Activated naive CD4-positive, alpha-beta T cell (primary cell): ENCODE data around the gene AP4M1.
A peak's percentile ranks its signal among the peaks of the same experiment; 100 is the strongest.

Experiments
- DNase-seq, 4 experiments: peaks; one replicate each; lab custom pipeline; 2025; lab: John Stamatoyannopoulos, UW

AP4M1 gene, protein sequence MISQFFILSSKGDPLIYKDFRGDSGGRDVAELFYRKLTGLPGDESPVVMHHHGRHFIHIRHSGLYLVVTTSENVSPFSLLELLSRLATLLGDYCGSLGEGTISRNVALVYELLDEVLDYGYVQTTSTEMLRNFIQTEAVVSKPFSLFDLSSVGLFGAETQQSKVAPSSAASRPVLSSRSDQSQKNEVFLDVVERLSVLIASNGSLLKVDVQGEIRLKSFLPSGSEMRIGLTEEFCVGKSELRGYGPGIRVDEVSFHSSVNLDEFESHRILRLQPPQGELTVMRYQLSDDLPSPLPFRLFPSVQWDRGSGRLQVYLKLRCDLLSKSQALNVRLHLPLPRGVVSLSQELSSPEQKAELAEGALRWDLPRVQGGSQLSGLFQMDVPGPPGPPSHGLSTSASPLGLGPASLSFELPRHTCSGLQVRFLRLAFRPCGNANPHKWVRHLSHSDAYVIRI

DNA sequence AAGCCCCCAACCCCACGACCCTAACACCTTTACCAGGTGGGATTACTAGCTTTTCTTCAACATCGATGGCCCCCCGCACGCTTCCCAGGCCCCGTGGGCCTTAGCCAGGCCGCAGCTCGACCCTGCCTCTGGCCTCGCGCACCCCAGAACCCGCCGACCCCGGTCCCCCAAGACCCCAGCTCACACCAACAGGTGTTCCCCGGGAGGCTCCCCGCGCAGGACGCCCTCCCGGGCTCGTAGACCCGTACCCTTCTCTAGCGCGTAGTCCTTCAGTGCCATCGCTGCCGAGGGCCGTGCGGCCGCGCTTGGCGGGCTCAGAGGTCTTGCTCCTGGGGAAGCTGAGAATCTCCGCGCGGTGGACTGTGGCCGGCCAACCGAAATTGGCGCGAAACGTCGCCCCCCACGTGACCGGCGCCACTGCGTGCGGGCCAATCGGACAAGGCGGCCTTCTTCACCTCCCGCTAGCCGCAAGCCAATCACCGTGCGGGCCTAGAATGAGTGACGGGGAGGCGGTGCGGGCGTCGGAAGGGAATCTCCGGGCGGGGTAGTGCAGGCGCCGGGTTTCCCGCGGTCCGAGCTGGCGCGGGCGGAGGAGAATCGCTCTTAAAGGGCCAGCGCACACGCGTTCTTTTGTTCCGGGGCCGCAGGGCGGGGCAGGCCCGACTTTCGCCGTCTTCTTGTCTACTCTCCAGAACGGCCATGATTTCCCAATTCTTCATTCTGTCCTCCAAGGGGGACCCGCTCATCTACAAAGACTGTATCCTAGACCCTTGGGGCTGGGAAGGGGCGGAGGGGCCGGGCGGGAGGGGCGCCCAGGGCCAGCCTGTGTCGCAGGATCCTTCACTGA, at the start of gene AP4M1, which contains the start of gene MCM7:
Gene AP4M1, plus strand, starts transcription at position 628 of the 847 bp plus-strand sequence. Its CDS starts 72 bp downstream, at position 700.
Gene MCM7, minus strand, starts transcription at position 382 of the 847 bp plus-strand sequence. Its CDS starts 103 bp downstream, at position 279.
- DNase-seq, result peak; percentile 84 to 93 (median 90)

DNA sequence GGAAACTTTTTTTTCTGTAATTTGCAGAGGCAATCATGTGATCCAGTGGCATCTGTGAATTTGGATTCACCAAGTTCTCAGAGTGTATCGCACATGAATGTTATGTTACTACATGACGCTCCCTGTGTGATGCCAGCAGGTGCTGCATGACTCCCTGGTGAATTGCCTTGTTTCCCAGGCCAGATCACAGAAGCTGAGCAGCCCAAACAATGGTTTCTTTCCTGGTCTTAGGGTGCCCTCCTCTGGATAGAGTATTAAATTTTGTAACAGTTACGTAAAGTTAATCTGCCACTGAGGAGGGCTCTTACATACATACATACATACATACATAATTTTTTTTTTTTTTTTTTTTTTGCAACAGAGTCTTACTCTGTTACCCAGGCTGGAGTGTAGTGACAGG, 48.2 kb upstream of the AP4M1 start:
- DNase-seq, result no peak

DNA sequence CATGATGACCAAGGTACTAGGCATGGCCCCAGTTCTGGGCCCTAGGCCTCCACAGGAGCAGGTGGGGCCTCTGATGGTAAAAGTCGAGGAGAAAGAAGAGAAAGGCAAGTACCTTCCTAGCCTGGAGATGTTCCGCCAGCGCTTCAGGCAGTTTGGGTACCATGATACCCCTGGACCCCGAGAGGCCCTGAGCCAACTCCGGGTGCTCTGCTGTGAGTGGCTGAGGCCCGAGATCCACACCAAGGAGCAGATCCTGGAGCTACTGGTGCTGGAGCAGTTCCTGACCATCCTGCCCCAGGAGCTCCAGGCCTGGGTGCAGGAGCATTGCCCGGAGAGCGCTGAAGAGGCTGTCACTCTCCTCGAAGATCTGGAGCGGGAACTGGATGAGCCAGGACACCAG, 44.4 kb upstream of the AP4M1 start:
- no peak for DNase-seq

DNA sequence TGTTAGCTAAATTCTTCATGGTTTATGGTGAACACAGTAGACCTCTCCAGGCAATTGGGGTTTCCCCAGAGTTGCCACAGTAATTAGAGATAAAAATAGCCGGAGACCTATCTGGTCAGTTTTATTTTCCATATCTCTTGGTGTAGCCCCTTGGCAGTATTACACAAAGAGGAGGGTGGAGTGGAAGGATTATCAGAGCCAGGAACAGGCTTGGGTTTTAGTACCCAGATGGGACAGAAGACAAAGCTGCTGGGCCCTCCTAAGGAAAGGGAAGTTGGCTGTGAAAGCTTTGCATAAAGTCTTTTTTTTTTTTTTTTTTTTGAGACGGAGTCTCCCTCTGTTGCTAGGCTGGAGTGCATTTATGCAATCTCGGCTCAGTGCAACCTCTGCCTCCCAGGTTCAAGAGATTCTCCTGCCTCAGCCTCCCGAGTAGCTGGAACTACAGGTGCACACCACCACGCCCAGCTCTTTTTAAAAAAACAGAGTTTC, 42.1 kb upstream of the AP4M1 start:
- no peak for DNase-seq

DNA sequence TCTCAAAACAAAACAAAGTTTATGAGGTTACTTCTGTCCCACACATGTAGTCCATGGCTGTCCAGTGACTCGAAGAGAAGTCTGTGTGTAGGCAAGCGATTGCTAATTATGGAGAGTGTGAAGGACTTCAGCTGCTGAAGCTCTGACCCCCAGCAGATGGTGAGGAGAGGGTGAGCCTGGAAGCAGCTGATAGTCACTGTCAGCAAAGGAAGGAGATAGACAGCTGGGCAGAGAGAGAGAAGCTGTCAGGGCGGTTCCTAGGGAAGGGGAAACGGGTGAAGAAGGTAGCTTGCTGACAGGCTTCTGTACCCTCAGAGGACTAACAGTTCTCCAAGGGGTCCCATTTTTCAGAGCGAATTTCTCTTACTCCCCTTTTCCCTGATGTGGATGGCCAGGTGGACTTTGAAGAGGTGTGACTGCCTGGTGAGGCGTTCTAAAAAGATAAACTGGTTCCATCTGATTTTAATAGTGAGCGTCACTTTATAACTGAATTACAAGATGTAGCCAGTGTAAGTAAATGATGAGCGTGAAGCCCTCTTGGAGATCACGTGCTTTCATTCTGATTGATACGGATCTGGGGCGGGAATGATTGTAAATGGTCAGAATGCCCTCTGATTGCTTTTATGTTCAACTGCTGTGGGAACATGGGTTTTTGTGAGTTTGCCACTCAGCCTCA, 39.8 kb upstream of the AP4M1 start:
- no peak for DNase-seq

DNA sequence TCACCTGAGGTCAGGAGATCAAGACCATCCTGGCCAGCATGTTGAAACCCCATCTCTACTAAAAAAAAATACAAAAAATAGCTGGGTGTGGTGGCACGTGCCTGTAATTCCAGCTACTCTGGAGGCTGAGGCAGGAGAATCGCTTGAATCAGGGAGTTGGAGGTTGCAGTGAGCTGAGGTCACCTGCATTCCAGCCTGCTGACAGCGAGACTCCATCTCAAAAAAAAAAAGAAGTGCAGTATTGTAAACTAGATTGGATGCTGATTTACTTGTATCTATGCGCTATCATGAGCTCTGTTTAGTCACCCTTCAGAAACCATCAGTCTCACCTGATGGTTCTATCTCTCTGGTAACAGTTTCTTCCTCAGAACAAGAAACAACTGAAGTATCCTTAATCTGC, 38.1 kb upstream of the AP4M1 start:
- DNase-seq, result no peak

DNA sequence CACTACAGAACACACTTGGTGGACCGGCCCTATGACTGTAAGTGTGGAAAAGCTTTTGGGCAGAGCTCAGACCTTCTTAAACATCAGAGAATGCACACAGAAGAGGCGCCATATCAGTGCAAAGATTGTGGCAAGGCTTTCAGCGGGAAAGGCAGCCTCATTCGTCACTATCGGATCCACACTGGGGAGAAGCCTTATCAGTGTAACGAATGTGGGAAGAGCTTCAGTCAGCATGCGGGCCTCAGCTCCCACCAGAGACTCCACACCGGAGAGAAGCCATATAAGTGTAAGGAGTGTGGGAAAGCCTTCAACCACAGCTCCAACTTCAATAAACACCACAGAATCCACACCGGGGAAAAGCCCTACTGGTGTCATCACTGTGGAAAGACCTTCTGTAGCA, 37.3 kb upstream of the AP4M1 start:
- DNase-seq, result no peak

DNA sequence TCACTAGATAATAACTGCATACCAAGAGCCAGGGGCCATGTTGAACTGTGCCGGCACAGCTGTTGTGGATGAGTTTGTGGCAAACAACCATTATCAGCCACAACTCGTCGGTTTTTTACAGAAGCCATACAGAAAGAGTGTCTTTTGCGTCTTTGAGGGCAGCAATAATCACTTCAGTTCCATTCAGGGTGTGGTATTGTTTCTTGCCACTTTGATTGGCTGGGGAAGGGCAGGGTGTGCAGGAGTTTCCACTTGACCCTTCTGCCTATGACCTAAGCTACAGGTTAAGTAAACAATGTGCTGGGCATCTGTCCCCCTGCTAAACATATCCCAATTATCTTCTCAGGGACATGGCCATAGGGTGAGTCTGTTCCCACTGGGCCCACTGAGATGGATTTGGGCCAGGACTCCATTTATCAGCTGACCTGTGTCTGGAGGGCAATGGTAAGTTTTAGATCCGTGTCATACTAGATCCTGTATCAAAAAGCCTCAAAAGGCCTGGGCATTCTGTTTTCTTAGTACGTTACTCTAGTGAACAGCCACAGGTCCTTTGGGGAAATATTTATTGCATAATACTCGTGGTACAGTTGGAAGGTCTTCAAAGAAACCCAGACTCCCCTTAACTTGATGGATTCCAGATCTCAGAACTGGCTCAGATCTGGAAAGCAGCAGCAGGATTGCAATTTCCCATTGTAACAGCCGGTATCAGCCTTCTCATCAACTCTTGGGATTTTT, 35.8 kb upstream of the AP4M1 start:
- DNase-seq, result no peak

DNA sequence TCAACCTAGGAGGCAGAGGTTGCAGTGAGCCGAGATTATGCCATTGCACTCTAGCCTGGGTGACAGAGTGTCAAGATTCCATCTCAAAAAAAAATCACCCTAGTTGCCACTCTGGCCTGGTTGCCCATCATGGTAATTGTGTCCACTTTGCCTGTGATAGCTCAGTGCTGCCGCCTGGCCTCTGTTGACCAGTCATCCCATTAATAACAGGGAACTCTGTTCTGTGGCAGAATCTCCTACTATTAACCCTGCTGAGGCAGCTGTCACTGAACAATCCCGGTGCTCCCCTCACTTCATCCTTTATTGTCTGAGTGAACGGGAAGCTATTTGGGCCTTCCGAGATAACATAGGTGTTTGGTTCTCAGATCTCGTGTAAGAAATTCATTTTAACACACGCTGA, 34.5 kb upstream of the AP4M1 start:
- no peak for DNase-seq

DNA sequence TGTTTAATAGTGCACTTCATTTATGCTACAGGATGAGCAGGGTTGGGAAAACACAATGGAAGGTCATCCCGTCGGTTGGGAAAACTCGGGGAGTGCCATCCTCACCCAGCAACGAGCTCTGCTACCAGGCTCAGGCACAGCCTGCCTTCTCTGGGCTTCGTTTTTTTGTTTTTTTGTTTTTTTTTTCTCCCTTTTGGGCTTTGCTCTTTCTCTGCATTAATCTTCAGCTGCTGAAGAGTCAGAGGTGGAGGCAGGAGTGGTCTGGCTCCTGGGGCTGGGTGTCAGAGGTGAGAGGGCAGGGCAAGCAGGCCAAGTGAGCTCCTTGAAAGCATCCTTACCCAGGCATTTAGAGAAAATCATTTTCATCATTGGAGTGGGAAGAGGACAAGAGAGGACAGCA, 31.5 kb upstream of the AP4M1 start:
- DNase-seq, result no peak

DNA sequence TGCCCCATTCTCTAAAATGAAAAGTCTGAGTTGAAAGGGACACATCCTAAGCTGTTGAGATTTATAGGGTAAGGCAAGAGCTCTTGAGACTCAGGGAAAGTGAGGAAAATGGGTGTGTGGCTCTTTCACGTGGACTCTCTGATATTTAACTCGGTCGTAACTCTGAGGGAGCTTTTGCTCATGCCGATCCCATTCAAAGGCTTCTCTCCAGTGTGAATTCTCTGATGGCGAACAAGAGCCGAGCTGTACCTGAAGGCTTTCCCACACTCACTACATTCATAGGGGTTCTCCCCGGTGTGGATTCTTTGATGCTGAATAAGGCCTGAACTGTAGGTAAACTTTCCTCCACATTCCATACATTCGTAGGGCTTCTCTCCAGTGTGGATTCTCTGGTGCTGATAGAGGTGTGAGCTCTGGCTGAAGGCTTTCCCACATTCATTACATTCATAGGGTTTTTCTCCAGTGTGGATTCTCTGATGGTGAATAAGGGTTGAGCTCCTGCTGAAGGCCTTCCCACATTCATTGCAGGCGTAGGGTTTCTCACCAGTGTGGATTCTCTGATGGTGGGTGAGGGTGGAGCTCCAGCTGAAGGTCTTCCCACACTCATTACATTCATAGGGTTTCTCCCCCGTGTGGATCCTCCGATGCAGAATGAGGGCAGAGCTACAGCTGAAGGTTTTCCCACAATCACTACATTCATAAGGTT, 30.3 kb upstream of the AP4M1 start:
- no peak for DNase-seq

DNA sequence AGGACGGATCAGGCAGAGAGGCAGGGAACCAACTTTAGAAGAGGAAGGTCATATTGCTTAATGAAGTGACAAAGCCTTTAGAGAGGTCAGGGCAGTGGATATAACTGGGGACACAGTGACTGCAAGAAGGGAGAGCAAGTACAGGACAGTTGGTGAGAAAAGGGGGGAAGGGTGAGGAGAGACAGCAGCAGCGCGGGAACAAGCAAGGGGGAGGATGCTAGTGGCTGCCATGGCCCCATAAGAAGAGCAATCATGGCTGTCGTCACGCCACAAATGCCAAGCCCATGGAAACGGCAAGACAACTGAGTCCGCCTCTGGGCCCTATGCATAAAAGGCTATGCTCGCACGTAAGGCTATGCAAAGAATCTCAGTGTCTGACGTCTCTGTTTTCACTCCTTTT, 29.0 kb upstream of the AP4M1 start:
- no peak for DNase-seq

DNA sequence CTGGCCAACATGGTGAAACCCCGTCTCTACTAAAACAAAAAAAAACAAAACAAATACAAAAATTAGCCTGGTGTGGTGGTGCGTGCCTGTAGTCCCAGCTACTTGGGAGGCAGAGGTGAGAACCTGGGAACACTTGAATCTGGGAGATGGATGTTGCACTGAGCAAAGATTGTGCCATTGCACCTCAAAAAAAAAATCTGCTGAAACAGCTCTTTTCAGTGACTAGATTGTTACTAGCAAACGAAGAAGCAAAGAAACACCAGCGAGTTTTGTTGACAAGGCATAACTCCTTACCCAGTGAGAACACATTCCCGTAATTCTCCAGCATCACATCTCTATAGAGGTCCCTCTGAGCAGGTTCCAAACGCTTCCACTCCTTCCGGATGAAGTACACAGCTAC, 26.6 kb upstream of the AP4M1 start:
- DNase-seq, result no peak

DNA sequence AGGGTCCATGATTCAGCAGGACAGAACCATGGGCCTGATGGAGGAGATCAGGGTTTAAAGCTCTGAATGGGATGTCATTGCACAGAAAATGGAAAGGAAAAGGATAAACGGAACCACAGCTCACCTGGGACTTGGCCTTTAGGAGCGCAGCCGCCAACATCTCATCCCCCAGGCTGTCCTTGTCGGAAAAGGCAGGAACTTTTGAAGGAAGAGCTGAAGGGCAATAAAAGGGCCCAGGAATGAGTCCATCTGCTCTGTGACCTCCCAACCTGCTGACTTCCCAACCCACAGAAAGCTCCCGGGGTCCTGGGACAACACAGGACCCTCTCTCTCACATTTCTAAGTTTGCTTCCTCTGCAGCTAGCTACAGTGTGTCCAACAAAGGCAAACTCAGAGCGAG, 26.0 kb upstream of the AP4M1 start:
- no peak for DNase-seq

DNA sequence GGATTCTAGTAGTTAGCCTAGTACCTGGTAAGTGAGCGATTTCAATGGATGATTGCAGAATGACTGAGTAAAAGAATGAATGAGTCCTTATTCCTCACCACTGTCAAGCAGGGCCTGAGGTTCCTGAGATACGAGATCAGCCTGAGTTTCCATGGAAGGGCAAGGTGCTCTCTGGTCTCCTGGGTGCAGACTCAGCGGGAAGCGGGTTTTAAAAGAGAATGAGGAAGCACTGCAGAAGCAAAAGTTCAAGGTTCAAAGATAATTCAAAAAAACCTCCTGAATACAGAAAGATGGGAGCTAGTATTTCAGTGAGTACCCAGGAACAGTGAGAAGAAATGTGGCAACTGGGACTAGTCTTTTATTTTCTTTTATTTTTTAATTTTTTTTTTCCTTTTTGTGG, 24.2 kb upstream of the AP4M1 start:
- DNase-seq, result no peak

DNA sequence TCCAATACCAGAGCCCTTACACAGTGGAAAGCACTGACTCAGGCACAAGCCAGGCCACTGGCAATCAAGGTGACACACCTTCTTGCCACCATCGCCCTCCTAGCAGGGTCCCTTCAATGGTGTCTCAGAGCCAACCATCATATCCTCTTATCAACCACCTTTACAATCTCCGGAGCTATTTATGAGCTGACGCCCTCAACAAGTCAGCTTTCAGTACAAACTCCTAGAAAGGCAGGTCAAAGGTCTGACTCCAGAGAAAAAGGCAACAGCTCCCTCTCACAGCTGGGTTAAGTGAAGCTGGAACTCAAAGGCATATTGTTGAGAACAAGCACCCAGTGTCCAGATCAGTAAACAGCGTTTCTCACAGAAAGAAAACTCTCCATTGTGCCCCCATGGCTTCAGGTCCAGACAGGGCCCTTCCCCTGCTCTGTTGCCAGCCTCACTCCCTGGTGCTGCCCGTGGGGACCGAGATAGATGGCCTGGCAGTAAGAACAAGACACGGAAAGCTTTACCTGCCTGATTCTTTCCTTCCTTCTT, 22.4 kb upstream of the AP4M1 start:
- DNase-seq, result no peak

DNA sequence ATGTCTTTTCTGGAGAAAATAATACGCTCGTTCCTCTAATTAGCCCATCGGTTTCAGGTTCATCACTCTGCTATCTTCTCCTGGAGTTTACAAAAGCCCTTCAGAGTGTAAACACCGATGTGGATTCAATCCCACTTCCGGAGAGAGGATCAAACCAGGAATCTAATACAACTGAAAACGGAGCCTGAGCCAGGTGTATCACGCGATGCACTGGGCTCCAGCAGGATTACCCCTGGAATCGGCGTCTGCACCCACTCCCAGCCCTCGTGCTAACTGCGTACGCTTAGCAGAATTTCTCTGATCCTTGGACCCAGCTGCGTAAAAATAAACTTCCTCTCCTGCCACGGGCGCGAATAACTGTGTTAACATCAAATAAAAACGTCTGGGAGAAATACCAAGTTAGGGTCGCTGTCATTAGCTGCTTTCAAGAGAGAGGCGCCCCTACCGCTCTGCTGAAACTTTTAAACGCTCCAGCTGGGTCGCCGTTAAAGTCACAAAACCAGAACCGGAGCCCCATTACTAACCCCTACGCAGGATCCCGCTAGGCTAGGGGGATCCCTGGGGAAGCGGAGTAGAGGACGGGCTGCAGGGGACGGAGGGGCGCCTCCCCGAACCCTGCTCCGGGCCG, 20.4 kb upstream of the AP4M1 start:
- no peak for DNase-seq

DNA sequence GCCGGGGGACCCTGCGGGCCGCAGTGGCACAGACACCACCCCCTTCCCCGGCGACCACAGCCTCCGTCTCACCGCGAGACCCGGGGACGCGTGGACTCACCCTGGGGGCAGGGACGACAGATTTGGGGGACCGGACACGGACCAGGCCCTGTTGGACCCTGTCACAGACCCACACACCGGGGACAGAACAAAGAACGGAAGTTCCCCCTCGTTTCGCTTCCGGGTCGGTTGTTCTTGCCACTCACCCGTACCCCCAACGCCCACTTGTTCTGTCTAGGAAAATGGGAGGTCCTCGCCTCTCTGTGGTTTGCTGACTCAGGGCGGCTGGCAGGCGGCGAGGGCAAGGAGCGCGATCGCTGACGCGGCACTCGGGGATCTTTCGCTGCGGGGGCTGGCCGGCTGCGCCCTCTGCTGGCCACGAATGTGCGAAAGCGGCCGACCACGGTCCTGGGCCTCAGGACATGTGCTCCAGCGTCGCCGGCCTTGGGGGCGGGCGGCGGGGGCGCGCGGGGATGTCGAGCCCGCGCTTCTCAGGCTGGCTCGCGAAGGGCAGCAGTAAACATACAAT, 19.8 kb upstream of the AP4M1 start, which contains the start of gene ZNF3:
Gene ZNF3, minus strand, starts transcription at position 189 of the 568 bp plus-strand sequence. CDS start 4,366 bp downstream, outside the sequence.
- peak; percentile 89 to 94 (median 93) for DNase-seq

DNA sequence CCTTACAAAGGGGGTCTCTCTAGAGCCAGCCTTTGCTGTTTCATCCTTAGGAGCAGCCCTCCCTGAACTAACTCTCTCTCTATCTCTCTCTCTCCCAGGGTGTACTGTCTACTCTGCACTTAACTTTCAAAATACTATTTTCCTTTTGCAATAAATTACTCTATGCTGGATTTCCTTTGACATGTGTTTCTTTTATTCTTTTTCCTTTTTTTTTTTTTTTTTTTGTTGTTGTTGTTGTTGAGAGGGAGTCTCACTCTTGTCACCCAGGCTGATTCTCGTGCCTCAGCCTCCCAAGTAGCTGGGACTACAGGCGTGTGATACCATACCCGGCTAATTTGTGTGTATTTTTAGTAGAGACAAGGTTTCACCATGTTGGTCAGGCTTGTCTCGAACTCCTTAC, 18.5 kb upstream of the AP4M1 start:
- DNase-seq, result no peak

DNA sequence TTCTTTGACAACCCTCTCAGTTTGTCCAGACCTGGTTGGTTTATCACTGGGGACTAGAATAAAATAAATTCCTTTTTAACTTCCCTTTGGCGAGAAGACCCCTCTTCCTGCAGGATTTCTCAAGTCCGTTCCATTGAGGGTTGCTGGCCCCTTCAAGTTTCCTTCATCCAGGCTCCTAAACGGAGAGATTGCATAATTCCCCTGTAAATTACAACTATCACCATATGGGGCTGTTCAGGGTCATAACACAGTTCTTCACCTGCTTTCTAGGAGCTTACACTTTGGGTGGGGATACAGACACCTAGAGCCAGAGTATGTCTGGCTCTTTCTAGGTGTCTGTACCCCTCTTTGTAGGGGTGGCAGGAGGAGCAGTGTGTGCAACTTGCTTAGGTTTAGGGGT, 15.9 kb upstream of the AP4M1 start:
- no peak for DNase-seq
